Esophagus mucosa (tissue), 1 donor: Measurements from ENCODE around the gene PPP1CA. TPM values are rescaled to one million over a fixed set of nuclear protein-coding genes. Genes with fewer than 3 reads are reported as not detected.

Experiments used
- ATAC-seq: fragments of 200-7000 bp; cut with Tn5 transposase; one replicate; pipeline ENCODE4 v1.9.1; 2020
- total RNA-seq: library from RNA; stranded (reverse); gene quantifications from one replicate; pipeline ENCODE4 v1.2.4, GENCODE V29; 2023
- donor health status: DM: yes; HTN: yes; CAD: no.

The PPP1CA gene
- total RNA-seq, 1 donor from 2014 or later, result 188 TPM

DNA sequence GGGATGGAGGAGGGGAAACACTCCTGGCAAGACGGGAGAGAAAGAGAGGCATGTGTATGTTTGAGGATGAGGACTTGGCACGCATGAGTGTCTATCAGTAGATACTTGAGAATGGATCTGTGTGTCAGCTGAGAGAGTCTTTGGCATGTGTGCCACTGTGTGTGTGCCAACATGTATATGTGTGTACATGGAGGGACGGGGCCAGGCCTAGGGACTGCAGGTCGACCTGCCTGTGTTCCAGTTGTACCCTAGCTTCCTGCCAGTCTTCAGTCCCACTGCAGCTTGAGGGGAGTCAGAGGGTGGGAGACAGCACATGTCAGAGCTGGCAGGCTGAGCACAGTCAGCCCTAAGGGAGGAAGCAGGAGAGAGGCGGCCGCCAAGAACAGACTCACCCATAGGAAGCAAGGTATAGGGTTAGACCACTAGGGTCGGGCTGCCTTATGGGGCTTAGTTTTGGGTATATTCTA is 33.9 kb downstream of the PPP1CA start:
- ATAC-seq, result no peak

DNA sequence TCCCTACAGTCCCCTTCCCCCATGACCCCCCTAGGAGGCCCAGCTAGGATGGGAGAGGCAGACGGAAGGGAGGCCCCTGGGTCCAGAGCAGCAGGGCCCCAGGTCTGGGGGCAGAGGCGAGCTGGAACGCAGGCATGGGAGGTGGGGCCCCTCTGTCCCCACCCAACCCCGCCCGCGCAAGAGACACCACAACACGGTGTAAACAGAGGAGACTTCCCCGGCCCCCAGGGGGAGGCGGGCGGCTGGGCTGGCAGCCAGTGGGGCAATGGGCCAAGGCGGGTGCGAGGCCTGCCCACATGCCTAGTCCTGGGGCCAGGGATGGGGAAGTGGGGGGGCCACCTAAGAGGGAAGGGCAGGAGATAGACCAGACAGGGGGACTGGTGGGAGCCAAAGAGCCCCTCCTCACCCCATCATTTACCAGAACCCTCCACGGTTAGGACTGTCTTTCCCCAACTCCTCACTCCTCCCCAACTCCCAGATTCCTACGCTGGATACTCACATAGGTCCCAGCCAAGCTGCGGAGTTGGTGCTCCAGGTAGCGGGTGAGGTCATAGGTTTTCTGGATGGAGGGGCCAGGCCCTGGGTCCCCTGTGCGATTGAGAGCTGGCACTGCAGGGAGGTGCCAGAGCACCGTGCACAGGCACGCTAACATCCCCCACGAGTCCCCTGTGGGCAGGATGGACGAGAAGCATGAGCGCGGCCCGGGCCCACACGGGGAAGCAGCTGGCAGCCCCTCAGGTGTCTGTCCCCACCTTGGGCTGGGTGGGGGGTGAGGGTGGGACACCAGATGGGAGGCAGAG is 34.5 kb downstream of the PPP1CA start:
- ATAC-seq, result no peak

DNA sequence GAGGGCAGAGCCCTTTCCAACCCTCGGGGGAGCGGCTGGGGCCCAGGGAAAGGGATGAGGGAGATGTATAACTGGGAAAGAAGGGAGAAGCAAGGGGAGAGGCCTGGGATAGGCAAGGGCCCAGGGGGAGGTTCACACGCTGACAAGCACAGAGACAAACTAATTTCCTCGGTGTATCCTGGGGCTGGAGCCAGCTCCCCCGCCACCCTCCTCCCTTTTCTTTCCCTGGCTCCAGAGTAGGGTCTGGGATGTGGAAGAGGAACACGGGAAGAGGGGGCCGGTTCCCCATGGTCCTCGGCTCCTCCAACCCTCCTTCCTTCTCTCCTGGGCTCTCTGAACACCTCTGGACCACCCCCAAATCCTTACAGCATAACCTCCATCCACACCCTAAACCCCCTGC is 35.1 kb downstream of the PPP1CA start:
- no peak for ATAC-seq

DNA sequence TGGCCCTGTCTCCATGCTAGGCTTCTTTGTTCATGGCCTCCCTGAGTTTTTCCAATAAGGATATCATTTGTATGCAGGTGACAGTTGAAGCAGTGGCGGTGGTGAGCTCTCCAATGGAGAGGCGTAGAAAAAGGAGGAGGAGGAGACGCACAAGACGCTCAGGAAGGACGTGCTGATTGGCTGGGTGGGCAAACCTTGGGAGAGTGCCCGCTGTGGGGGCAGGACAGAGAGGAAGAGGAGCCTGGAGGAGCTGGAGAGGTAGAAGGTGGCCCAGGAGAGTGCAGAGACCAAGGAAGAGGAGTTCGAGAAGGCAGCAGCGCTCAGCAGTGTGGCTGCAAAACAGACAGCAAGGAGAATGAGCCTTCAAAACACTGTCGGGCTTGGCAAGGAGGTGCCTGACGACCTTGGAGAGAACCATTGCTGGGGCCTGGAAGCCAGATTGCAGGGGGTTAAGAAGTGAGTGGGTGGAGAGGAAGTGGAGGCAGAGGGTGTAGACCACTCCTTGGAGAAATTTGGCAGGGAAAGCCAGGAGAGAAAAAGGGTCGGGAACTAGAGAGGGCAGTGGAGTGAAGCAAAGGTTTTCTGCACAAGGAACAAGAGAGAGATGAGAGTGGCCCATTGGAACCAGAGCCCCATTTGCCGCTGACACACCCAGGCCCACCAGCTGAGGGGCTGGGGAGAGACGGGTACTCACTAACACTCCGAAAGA is 35.8 kb downstream of the PPP1CA start:
- no peak for ATAC-seq

DNA sequence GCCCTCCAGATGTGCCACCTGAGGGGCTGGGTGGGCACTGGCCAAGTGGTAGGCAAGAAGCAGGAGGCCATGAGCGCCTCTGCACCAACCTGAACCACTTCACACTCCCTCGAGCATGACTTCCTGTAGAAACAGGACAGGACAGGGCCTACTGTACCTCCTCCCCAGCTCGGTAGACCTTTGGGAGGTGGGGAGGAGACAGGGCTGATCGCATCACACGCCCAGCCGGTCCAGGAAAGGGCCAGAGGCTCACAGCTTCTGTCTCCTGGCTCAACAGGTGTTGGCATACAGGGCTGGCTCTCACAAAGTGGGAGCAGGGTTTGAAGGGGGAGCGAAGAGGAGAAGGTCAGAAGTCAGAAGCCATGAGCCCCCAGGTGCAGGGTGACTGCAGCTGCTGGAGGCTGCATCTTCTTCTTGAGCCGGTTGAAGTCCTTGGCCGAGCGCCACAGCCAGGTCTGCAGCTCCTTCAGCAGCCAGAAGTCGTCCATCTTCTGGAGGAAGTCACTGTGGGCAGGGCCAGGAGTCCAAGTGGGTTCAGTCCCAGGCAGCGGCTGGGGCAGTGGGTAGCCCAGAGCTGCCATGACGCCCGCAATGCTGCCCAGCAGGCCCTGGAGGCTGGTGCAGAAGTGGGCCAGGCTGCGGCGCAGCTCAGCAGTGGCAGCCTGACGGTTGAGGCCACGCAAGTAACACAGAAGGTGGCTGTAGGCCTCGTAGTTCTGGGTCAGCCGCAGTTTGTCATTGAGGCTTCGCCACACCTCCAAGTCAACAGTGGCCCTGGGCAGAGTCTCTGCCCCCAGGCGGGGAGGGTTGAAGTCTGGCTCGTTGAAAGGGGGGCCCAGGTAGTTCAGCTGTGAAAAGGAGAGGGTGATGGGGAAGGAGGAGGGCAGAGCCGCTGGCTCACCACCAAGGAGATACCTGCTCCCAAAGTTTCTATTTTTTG is 36.6 kb downstream of the PPP1CA start:
- ATAC-seq, result peak; percentile 45

DNA sequence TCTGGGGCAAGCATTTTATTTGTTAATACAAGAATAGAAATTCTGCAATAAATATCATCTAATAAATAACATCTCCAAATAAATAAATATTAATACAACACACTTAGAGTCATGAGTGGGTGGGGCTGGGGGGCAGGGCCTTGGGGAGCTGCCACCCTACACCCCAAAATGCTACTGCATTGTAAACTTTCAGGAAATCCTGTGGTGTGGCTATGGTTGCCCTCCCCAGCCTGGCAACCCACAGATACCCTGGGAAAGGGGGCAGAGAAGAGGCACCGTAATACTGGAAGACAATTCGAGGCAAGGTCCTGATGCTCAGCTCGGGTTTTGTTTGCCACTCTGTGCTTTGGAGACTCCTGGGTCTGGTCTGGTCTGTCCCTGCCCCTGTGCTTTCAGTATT is 37.5 kb downstream of the PPP1CA start:
- no peak for ATAC-seq

DNA sequence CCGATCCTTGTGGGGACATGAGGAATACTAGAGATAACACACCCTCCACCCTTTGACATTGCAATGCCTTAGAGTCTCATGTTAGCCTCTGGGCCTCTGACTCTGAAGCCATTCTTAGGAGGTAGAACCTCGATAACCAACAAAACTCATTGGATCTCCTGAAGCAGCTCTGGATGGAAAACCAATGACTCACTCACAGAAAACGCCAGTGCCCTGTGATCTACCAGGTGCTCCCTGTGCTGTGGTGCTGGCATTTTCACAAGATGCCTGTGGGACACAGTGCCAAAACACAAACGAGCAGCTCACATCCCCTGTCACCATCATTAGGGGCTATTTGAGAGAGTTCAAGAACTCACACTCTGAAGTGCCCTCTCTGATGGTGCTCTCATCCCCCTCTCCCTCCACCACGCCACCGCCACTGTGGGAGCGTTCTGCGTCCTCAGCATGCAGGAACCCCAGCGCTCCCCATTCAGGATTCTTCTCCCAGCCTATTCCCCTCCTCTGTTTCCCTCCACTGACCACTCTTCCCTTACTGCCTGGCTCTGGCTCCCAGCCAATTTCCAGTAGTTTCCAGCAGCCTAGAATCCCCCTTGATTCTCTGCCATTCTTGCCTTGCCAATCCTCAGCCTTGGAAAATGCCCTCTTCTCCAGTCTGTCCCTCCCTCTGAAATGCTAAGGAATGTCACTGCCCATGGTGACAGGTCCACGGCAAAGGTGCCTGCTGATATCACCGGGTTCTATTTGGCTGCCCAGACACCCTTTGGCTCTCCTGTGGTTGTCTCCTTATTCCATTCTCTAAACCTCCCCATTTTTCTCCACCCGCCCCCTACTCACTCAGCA is 43.6 kb downstream of the PPP1CA start:
- no peak for ATAC-seq

DNA sequence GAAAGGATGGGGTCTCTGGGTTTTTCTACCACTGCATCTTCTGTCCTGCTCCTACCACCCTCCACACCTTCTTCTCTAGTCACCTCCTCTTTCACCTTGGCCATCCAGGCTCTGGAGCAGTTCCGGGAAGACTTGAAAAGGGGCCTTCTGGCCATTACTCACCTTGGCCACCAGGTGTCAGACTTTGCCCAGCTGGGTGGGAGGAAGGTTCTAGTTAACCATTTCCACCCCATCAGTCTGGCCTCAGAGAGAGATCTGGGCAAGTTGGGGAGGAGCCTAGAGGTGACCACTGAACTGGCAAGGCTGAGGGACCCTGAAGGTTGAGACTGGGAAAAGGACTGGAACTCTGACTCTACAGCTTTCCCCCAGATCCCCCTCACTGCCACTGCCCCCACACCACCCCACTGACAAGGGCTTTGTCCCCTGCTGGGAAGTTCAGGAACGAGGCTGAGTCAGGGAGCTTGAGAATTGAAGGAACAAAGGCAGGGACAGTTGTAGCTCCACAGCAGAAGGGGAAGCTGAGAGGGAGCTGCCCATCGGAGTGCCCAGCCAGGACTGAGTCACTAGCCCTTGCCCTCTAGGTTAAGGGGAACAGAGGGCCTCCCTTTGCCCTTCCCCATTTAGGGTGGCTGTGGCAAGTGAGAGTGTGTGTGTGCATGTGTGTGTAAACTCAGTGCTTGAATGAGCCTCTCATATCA is 44.6 kb downstream of the PPP1CA start:
- ATAC-seq, result peak; percentile 36

DNA sequence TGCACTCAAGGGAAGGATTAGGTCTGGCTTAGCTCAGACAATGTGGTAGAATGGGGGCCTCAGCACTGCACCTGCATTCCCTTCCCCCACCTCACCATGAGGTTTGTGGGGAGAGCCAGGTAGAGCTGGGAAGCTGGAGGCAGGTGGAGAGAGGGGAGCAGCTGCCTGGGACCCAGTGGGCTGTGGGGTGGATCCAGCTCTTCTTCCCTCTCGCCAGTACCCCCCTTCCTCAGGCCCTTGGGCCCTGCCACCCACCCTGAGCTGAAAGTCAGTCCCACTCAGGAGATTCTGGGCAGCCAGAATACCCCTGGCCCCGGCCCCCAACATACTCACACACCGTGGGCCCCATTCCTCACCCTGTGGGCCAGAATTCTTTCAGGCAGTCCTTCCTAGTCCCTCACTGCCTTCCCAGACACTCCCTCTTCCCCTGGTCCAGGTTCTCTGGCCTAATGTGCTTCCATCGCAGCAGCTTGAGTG is 45.2 kb downstream of the PPP1CA start:
- ATAC-seq, result no peak

DNA sequence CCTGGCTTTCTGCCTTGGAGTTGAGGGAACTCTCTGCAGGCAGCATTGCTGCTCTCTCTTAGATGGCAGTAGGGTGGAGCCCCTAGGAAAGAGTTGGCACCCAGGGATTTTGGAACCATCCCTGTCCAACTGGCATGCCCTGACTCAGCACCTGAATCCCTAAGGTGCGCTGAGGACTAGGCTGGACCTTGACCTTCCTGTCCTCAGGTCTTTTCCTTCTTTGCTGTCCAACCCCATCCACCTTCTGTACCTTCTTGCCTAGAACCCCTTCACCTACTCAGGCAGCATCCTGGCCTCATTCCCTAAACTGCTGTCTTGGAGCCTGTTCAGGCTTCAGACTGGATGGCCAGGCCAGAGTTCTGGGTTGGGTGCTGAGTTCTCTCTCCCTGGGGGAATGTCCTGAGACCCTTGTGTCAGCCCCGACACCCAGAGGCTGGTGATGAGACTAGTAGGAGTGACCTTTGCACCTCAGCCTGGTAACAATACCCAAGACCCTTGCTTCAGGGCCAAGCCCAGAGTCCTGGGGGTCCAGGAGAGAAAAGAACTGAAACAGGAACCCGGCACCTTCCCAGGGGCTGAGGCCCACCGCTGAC is 45.8 kb downstream of the PPP1CA start:
- no peak for ATAC-seq

DNA sequence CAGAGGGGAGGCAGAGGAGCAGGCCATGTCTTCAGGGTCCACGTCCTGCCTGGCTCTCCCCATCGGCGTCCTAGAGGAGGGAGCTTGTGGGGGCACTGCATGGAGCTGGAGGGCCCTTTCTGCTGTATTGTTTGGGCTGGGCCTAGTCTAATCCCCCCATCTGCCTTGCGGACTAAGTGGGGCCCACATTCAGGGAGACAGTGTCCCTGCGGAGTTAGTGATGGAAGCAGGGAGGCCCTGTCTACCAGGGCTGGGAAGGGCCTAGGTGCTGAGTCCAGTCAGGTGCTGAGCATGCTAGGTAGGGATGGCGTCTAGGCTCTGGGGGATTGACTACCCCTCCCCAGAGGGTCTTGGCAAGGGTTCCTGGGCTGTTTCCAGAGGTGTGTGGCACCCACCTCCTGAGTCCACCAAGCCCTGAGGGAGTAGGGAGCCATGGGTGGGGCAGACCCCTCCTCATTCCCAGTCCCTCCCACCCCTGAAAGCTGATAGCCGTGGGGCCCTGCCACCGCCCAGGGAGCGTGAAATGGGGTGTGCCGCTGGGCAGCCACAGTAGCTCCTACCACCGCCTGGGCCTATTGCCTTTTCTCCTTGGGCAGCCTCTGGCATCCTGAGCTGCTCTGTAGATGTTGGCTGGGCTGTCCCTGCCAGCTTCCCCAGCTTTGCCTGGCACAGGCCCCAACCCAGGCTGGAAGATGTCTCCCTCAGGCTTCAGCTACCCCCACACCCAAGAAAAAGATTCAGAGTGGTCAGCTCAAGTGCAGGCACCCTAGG is 46.5 kb downstream of the PPP1CA start:
- no peak for ATAC-seq

DNA sequence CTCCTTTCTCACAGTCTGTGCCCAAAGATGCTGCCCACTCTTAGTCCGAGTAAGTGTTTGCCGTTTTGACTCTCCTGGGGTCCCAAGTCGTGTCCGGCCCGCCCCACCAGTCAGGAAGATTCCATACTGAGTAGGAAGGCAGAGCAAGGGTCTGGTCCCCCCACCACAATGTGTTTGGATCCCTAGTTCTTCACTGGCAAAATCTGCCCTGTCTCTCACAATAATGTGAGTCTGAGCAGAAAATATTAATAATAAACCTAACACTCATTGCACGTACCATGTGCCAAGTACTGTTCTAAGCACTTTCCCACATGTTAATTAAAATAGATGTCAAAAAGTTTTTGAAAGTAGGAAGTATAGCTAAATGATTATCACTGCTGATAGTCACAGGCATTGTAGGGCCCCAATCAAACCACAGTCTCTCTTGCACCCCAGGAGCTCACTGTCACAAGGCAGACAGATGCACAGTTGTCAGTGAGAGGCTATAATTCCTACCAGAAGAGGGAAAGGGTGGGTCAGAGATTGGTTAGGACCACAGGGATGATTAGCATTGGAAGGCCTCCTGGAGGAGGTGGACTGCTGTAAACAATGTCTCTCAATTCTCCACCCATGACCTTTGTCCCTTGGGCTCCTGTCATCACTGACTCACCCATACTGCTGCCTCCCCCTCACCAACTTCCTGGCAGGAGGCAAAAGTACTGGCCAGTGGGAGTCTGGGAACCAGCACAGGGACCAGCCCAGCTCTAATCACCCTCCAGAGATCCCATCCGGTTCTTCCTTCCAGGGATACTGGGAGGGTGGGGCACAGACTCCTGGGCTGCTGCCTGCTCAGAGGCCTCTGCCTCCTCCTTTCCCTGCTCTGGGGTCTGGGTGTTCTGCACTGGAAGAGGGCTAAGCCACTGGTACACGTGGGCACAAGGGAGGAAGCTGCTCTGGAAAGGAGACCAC is 47.3 kb downstream of the PPP1CA start:
- peak; percentile 41 for ATAC-seq

DNA sequence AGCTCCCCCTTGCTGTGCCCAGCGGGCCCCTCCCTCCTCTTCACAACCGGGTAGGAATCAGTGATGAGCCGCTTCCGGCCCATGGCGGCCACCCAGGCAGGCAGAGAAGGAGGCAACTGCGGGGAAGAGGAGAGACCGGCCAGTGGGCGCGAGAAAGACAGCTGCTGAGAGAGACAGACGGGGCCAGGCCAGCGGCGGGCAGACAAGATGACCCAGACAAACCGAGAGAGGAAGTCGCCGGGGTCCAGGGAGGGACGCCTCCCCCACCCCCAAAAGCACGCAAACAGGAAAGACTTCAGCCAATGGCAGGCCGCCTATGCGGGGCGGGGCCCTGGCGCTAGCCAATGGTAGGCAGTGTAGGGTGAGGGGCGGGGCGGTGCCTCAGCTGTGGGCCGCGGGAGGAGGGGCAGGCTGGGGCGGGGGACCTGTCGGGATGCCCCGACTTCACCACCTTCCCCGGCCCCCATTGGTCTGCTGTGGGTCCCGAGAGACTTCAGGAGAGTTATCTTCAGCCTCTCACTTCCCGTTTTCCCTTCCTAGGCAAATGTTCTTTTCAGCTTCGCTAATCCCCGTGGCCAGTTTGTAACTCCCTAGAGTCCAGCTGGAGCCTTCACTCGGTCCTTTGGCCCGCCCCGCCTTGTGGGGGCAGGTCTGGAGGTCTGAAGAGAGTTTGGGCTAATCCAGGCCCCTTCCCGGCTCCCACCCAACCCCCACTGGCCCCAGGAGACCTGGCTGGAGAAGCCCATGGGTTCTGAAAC is 48.2 kb downstream of the PPP1CA start, which contains the start of gene POLD4:
POLD4 (minus strand) TSS at position 230 of the 758 bp plus-strand sequence; CDS start at position 83, 147 bp downstream.
- ATAC-seq, result peak; percentile 86

DNA sequence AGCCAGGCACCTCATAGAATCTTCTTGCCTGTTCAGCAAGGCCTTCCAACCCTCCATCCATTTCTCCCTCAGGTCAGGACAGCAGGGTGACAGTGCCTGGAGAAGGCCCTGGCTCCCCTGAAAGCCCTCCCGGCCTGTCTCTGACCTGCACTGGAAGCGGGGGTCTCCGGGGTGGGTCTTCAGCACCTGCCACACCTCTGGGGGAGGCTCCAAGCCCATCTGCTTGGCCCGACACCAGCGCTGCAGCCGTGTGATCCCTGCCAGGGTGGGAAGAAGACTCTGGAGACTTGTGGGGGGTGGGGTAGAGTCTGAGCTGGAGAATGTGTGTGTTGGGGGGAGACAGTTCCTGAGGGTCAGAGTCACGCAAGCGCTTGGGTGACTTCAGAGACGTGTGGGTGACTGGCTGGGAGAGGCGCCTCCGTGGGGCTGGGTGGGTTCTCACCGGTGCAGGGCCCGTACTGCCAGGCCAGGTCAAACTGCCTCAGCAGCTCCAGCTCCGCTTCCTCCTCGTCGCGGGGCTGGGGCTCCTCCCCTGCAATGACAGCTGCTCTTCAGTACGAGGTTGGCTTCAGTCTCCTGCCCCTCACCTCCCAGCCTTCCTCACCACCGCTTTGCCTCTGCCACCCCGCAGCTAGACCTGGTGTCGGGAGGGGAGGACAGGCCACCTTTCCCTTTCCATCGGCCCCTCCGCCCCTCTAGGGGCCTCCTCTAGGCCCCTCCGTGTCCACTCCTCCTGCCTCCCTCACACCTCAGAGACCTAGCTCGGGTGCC is 48.9 kb downstream of the PPP1CA start:
- ATAC-seq, result peak; percentile 47

DNA sequence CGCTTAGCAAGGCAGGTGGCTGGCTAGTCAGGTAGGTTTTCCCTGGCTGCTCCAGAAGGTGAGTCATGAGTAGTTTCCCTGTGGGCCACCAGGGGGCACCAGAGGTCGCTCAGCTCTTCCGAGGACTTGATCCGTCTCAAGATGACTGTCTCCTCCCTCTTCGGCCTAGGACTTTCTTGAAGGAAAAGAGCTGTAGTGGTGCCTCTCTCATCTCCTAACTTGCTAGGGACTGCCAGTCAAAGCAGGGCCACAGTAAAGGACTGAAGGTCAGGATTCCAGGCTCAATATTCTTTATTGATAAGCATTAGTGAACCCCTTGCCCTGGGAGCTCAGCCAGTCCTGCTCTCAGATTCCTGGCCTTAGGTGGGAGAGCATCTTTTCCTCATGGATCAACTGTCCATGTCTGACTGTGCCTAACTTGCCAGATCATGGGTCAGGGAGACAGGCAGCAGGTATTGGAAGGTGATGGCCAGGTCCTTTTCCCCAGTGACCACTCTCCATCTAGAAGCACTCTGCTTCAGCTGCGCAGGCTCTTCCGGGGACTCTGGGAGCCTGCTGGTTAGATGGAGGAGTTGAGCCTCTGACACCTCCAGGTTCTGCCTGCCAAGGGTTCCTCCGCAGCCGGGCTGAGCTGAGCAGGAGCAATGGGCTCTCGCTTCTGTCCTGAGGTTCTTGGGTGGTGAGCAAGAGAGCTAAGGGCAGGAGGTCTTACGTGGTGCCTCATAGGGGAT is 50.2 kb downstream of the PPP1CA start:
- ATAC-seq, result peak; percentile 38

DNA sequence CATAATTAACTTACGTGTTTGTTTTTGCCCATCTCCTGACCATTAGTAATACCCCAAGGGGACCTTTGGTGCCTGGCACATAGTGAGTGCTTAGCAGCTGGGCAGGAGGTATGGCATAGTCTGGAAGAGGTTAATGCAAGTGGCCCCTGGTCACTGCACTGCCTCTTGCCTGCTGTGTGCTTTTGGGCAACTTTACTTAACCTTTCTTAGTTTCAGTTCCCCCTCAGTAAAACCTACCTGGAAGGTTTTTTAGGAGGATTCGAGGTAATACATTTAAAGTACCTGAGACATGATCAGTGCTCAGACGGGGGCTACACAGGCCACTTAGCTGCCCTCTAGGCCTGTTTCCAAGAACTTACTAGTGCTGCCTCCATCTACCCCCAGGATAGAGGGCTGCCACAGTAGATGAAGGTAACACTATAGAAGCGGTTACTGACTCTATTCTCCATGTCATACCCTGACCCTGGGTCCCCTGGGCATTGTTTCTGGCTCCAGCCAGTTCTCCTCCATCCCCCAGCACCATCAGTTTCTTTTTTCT is 51.7 kb downstream of the PPP1CA start:
- ATAC-seq, result no peak
